ENCODE results near the gene MMEL1. TPM values are rescaled to one million over a fixed set of nuclear protein-coding genes. Genes with fewer than 3 reads are reported as not detected.

The MMEL1 gene
- total RNA-seq, 1 experiment from 2014 or later, result 4.9 TPM

DNA sequence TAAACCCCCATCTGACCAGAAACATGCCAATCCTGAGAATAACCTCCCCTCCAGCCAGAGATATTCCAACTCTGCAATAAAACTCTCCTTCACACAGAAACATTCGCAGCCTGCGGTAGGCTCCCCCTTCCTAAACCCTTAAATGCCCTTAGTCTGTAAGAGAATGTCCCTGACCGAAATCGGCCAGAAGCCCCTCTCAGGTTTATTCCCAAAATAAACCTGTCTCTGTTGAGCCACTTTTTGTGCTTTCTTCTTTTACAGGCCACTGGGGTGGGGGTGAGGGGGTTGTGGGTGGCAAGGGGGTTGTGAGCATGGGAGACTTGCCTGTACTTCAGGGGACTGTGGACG is 41.6 kb downstream of the MMEL1 start:
- BruUV-seq (replicated peaks), result no TSS peak
- H2AFZ ChIP-seq, result no peak overlapping the region
- H3K4me2 ChIP-seq, result no peak overlapping the region
- no peak overlapping the region for H3K4me3 ChIP-seq
- CTCF ChIA-PET, result no interaction called here
- POLR2A ChIA-PET (ENCODE audit: unreplicated experiment), result no interaction called here
- H3F3A ChIP-seq (ENCODE audit: insufficient read depth, low read depth), result no peaks in the 10 kb centered on the region
- H3K9me2 ChIP-seq (ENCODE audit: insufficient read depth), result no peaks in the 10 kb centered on the region
- no peaks in the 10 kb centered on the region for H4K20me1 ChIP-seq (ENCODE audit: insufficient read depth)
- intact Hi-C loops (cut with micrococcal nuclease; ENCODE audit: unreplicated experiment), result no loop called here
- H3K27me3 ChIP-seq (ENCODE audit: insufficient read depth, low read depth), result no peaks in the 10 kb centered on the region; the same call in 1 of the 2 replicates
- no peaks in the 10 kb centered on the region for H3K36me3 ChIP-seq (ENCODE audit: low read depth)
- no peaks in the 10 kb centered on the region for H3K4me1 ChIP-seq (replicated peaks; ENCODE audit: insufficient read depth)
- no peak overlapping the region for H3K27ac ChIP-seq
- H3K79me2 ChIP-seq (ENCODE audit: low read depth), result no peaks in the 10 kb centered on the region
- TF ChIP-seq, protein P1, sequence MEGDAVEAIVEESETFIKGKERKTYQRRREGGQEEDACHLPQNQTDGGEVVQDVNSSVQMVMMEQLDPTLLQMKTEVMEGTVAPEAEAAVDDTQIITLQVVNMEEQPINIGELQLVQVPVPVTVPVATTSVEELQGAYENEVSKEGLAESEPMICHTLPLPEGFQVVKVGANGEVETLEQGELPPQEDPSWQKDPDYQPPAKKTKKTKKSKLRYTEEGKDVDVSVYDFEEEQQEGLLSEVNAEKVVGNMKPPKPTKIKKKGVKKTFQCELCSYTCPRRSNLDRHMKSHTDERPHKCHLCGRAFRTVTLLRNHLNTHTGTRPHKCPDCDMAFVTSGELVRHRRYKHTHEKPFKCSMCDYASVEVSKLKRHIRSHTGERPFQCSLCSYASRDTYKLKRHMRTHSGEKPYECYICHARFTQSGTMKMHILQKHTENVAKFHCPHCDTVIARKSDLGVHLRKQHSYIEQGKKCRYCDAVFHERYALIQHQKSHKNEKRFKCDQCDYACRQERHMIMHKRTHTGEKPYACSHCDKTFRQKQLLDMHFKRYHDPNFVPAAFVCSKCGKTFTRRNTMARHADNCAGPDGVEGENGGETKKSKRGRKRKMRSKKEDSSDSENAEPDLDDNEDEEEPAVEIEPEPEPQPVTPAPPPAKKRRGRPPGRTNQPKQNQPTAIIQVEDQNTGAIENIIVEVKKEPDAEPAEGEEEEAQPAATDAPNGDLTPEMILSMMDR (conservative IDR thresholded peaks at IDR 0.05), result no peak
- no peak for TF ChIP-seq EZH2 (IDR thresholded peaks at IDR 0.05; ENCODE audit: low read depth)
- no peak for DNase-seq
- H3K9me3 ChIP-seq (ENCODE audit: insufficient read depth, low read depth), result no peaks in the 10 kb centered on the region

DNA sequence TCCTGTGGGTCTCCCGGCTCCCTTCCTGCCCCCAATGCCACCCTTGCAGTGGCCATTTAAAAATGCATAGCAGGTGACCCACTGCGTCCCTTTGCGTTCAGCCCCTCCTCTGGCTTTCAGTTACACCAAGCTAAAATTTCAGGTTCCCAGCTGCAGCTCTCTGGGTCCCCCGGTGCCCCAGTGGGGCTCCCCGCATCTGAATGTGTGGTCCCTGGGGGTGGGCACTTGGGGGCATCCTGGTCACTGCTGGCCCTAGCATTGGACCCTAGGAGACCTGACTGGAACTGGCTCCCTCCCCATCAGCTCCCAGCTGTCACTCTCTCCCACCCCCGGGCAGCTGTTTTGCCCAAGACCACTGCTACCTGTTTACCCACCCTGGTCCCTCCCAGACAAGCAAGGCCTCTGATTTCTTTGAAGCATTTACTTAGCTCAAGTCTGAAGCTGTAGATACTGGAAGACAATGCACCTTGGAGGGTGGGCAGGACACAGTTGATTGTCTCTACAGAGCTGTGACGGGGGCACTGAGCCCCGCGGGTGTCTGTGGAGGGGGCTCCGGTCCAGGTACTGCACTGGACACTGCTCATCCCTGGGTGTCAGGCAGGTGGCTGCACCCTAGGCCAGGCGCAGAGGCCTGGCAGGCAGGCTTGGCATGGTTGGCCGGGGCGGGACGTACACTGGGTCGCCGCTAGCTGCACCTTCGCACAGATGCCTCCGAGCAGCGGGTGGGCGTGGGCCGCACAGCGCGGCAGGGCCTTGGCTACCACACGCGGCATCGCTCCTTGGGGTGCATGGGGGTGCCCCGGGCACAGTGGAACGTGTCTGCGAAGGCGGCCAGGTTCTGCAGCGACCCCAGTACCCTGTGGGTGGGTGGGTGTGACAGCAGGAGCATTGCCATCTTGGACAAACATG is 42.3 kb downstream of the MMEL1 start:
- no peak overlapping the region for H3K4me3 ChIP-seq
- H2AFZ ChIP-seq, result no peak overlapping the region
- no peaks in the 10 kb centered on the region for H3K79me2 ChIP-seq (ENCODE audit: low read depth)
- H3K36me3 ChIP-seq (ENCODE audit: low read depth), result no peaks in the 10 kb centered on the region
- BruUV-seq (replicated peaks), result no TSS peak
- no peak for TF ChIP-seq EZH2 (IDR thresholded peaks at IDR 0.05; ENCODE audit: low read depth)
- TF ChIP-seq, protein P1 (conservative IDR thresholded peaks at IDR 0.05), result no peak
- H3K27me3 ChIP-seq (ENCODE audit: insufficient read depth, low read depth), result no peaks in the 10 kb centered on the region; the same call in 1 of the 2 replicates
- POLR2A ChIA-PET (ENCODE audit: unreplicated experiment), result no interaction called here
- DNase-seq, result no peak
- intact Hi-C loops (cut with micrococcal nuclease; ENCODE audit: unreplicated experiment), result no loop called here
- H3K9me2 ChIP-seq (ENCODE audit: insufficient read depth), result no peaks in the 10 kb centered on the region
- no peaks in the 10 kb centered on the region for H3K4me1 ChIP-seq (replicated peaks; ENCODE audit: insufficient read depth)
- no peak overlapping the region for H3K27ac ChIP-seq
- no peaks in the 10 kb centered on the region for H4K20me1 ChIP-seq (ENCODE audit: insufficient read depth)
- no peaks in the 10 kb centered on the region for H3K9me3 ChIP-seq (ENCODE audit: insufficient read depth, low read depth)
- CTCF ChIA-PET, result no interaction called here
- no peak overlapping the region for H3K4me2 ChIP-seq
- H3F3A ChIP-seq (ENCODE audit: insufficient read depth, low read depth), result no peaks in the 10 kb centered on the region

DNA sequence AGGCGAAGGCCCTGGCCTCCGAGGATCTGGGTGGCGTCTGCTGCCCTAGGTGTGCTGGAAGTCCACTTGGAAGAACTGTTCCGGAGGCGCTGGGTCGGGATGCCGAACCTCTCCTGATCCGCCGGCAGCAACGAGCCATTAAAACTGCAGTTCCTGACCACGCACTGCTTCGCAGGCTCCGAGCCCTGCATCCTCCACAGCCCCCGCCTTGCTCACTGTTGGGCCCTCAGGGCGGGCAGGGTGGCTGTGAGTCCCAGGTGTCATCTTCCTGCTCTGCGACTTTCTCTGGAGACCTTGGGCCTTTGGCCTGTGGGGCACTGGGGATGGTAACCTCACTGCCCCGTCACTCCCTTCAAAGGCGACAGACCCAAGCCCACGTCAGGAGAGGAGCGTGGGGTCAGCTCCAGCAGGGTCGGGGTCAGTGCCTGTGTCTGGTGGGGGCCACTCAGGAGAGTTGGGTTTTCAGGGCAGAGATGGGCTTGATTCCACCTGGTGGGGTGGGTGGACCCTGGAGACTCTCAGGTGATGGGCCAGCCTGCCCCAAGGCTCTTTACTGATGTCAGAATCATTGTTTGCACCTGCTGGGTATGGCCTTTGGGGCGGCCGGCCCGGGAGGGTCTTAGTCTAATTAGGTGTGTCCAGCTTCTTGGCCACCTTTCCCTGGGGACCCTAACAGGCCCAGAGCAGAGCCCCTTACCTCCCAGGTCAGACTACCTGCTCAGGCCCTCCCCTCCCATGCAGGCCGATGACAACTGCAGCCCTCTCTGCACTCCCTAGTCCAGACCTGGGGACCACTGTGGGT is 43.2 kb downstream of the MMEL1 start:
- Histone ChIP-seq H3K27ac (no peak overlapping the region), H3F3A (ENCODE audit: insufficient read depth, low read depth) (peaks cover 1% of the 10 kb centered on the region; the same call in 1 of the 2 replicates), H3K9me2 (ENCODE audit: insufficient read depth) (no peaks in the 10 kb centered on the region), H4K20me1 (ENCODE audit: insufficient read depth) (no peaks in the 10 kb centered on the region), H3K4me1 (replicated peaks; ENCODE audit: insufficient read depth) (no peaks in the 10 kb centered on the region), H3K79me2 (ENCODE audit: low read depth) (0 out of 2 replicates have a peak, but pooled peaks cover 6% of the 10 kb centered on the region), H3K36me3 (ENCODE audit: low read depth) (no peaks in the 10 kb centered on the region), H3K27me3 (ENCODE audit: insufficient read depth, low read depth) (no peaks in the 10 kb centered on the region; the same call in 1 of the 2 replicates), H3K4me3 (no peak overlapping the region), H3K9me3 (ENCODE audit: insufficient read depth, low read depth) (no peaks in the 10 kb centered on the region), H2AFZ (no peak overlapping the region), H3K4me2 (no peak overlapping the region)
- BruUV-seq (replicated peaks), result no TSS peak
- no peak for DNase-seq
- ChIA-PET CTCF (no interaction called here), POLR2A (ENCODE audit: unreplicated experiment) (no interaction called here)
- intact Hi-C loops (cut with micrococcal nuclease; ENCODE audit: unreplicated experiment), result loop anchor here (5.0 to 10.0 kb wide), 2 partner anchors 55 to 177 kb away; partner anchors contain the start of gene PEX10
- TF ChIP-seq EZH2 (IDR thresholded peaks at IDR 0.05; ENCODE audit: low read depth), result no peak

Data from PC-9 (cell line).